ENCODE results near the gene LRRC71.

LRRC71 gene

GRCh38 chr1:156941675-156942074 is 21.2 kb downstream of the LRRC71 start:
- no peak overlapping the region for H3K4me3 ChIP-seq (ENCODE audit: low read length)
- DNase-seq (ENCODE audit: low read depth, low spot score) = no peak

- no peak overlapping the region for H3K4me3 ChIP-seq (ENCODE audit: low read length)
- no peak for DNase-seq (ENCODE audit: low read depth, low spot score)
Observed at GRCh38 chr1:156942176-156942575, 21.7 kb downstream of the LRRC71 start.

- no peak overlapping the region for H3K4me3 ChIP-seq (ENCODE audit: low read length)
- DNase-seq (ENCODE audit: low read depth, low spot score) = no peak
Observed at GRCh38 chr1:156942576-156942975, 22.1 kb downstream of the LRRC71 start.

GRCh38 chr1:156943756-156944155 is 23.3 kb downstream of the LRRC71 start:
- DNase-seq (ENCODE audit: low read depth, low spot score) = no peak
- no peak overlapping the region for H3K4me3 ChIP-seq (ENCODE audit: low read length)

- DNase-seq (ENCODE audit: low read depth, low spot score) = no peak
Observed at GRCh38 chr1:156944268-156944667, 23.8 kb downstream of the LRRC71 start.

GRCh38 chr1:156944848-156945247 is 24.4 kb downstream of the LRRC71 start:
- H3K4me3 ChIP-seq (ENCODE audit: low read length) = no peak overlapping the region

More at GRCh38 chr1:156944268-156944667, 23.8 kb downstream of the LRRC71 start:
- no peak overlapping the region for H3K4me3 ChIP-seq (ENCODE audit: low read length)

GRCh38 chr1:156945881-156946661 is 25.6 kb downstream of the LRRC71 start:
- H3K4me3 ChIP-seq (ENCODE audit: low read length) = no peak overlapping the region
- DNase-seq (ENCODE audit: low read depth, low spot score) = no peak

More at GRCh38 chr1:156944848-156945247, 24.4 kb downstream of the LRRC71 start:
- DNase-seq (ENCODE audit: low read depth, low spot score) = no peak

GRCh38 chr1:156947127-156947526 is 26.7 kb downstream of the LRRC71 start:
- no peak overlapping the region for H3K4me3 ChIP-seq (ENCODE audit: low read length)
- DNase-seq (ENCODE audit: low read depth, low spot score) = no peak

- no peak for DNase-seq (ENCODE audit: low read depth, low spot score)
- H3K4me3 ChIP-seq (ENCODE audit: low read length) = no peak overlapping the region
Observed at GRCh38 chr1:156947818-156948525, 27.5 kb downstream of the LRRC71 start.

GRCh38 chr1:156948708-156949107 is 28.3 kb downstream of the LRRC71 start:
- no peak overlapping the region for H3K4me3 ChIP-seq (ENCODE audit: low read length)
- no peak for DNase-seq (ENCODE audit: low read depth, low spot score)

- no peak for DNase-seq (ENCODE audit: low read depth, low spot score)
- no peak overlapping the region for H3K4me3 ChIP-seq (ENCODE audit: low read length)
Observed at GRCh38 chr1:156949127-156949526, 28.7 kb downstream of the LRRC71 start.

- DNase-seq (ENCODE audit: low read depth, low spot score) = no peak
- H3K4me3 ChIP-seq (ENCODE audit: low read length) = no peak overlapping the region
Observed at GRCh38 chr1:156951371-156951770, 30.9 kb downstream of the LRRC71 start.

- no peak for DNase-seq (ENCODE audit: low read depth, low spot score)
- H3K4me3 ChIP-seq (ENCODE audit: low read length) = no peak overlapping the region
Observed at GRCh38 chr1:156953571-156953970, 33.1 kb downstream of the LRRC71 start.

- DNase-seq (ENCODE audit: low read depth, low spot score) = no peak
- no peak overlapping the region for H3K4me3 ChIP-seq (ENCODE audit: low read length)
Observed at GRCh38 chr1:156956333-156956732, 35.9 kb downstream of the LRRC71 start.

GRCh38 chr1:156957634-156958033 is 37.2 kb downstream of the LRRC71 start:
- no peak for DNase-seq (ENCODE audit: low read depth, low spot score)
- no peak overlapping the region for H3K4me3 ChIP-seq (ENCODE audit: low read length)

GRCh38 chr1:156958247-156958714 is 37.8 kb downstream of the LRRC71 start:
- no peak for DNase-seq (ENCODE audit: low read depth, low spot score)
- H3K4me3 ChIP-seq (ENCODE audit: low read length) = no peak overlapping the region

GRCh38 chr1:156959414-156959813 is 39.0 kb downstream of the LRRC71 start:
- H3K4me3 ChIP-seq (ENCODE audit: low read length) = no peak overlapping the region
- DNase-seq (ENCODE audit: low read depth, low spot score) = no peak

- no peak overlapping the region for H3K4me3 ChIP-seq (ENCODE audit: low read length)
- DNase-seq (ENCODE audit: low read depth, low spot score) = no peak
Observed at GRCh38 chr1:156959925-156960324, 39.5 kb downstream of the LRRC71 start.

- DNase-seq (ENCODE audit: low read depth, low spot score) = peak; percentile 85
- H3K4me3 ChIP-seq (ENCODE audit: low read length) = peak overlapping the region; percentile 13; the same call in 1 of the 2 replicates
Observed at GRCh38 chr1:156961709-156962108, 41.3 kb downstream of the LRRC71 start.

- peak; percentile 87 for DNase-seq (ENCODE audit: low read depth, low spot score)
- peak overlapping the region; percentile 62 for H3K4me3 ChIP-seq (ENCODE audit: low read length)
Observed at GRCh38 chr1:156963621-156964020, 43.2 kb downstream of the LRRC71 start.
